C4-2B (cell line): ENCODE results near the gene SMYD2.

Experiments
- CTCF ChIP-seq: fragments of 450-650 bp; conservative IDR thresholded peaks from 2 replicates; pipeline ENCODE4 v1.5.1; 2017; ENCODE audit warnings: mild to moderate bottlenecking
- ZFX ChIP-seq: fragments of 450-650 bp; IDR thresholded peaks from 2 replicates; pipeline ENCODE4 v1.6.1; 2017

DNA sequence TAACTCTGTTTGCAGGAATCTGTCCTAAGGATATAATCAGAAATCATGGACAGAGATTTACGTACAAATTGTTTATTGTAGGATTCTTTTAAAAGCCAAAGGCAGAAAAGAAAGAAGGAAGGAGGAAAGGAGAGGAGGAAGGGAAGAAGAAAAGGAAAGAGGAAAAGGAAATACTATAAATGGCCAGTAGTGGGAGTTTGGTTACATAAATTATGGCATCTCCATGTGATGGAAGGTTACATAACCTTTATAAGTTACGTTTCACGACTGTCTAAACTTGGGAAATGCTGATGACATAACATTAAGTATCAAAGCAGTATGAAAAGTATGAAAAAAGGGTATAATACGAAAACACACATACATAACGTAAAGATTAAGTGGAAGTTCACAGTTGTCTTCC lies 39.0 kb downstream of the SMYD2 start:
- TF ChIP-seq CTCF = peak; percentile 54
- TF ChIP-seq ZFX = no peak
